Duodenal mucosa (tissue), 2 donors: ENCODE results near the gene RNF26.

ENCODE experiments used
- H3K27ac ChIP-seq: one replicate; pipeline ENCODE4 v1.7.0; 2013; ENCODE audit warnings: low read depth, low read length
- H3K27me3 ChIP-seq, 2 donors: one replicate each; pipeline ENCODE4 v1.7.0; 2013; ENCODE audit warnings: low read length in 2 of 2, control low read depth in 1 of 2; ENCODE audit not compliant: insufficient read depth in 2 of 2, control insufficient read depth in 1 of 2
- H3K36me3 ChIP-seq, 2 donors: one replicate each; pipeline ENCODE4 v1.7.0; 2013; ENCODE audit warnings: low read length in 2 of 2, control low read depth in 1 of 2; ENCODE audit not compliant: insufficient read depth in 2 of 2, control insufficient read depth in 1 of 2
- H3K4me1 ChIP-seq, 2 donors: one replicate each; pipeline ENCODE4 v1.7.0; 2013; ENCODE audit warnings: low read length in 2 of 2, control low read depth in 1 of 2; ENCODE audit not compliant: insufficient read depth in 2 of 2, control insufficient read depth in 1 of 2
- H3K4me3 ChIP-seq, 2 donors: one replicate each; pipeline ENCODE4 v1.7.0; 2013; ENCODE audit warnings: low read length in 2 of 2, low read depth in 1 of 2
- H3K9ac ChIP-seq, 2 donors: one replicate each; pipeline ENCODE4 v1.7.0; 2013; ENCODE audit warnings: low read length in 2 of 2, low read depth in 1 of 2
- H3K9me3 ChIP-seq, 2 donors: one replicate each; pipeline ENCODE4 v1.7.0; 2013; ENCODE audit warnings: low read length in 2 of 2, control low read depth in 1 of 2; ENCODE audit not compliant: control insufficient read depth in 1 of 2

Gene RNF26

GRCh38 chr11:119342023-119342300, 7.6 kb downstream of the RNF26 start:
- Histone ChIP-seq H3K9ac (no peak overlapping the region), H3K27ac (no peak overlapping the region), H3K4me1 (peaks cover 26 to 29% of the 10 kb centered on the region in 2 donors), H3K36me3 (no peaks in the 10 kb centered on the region), H3K27me3 (peaks cover 0 to 9% of the 10 kb centered on the region in 2 donors), H3K4me3 (no peak overlapping the region), H3K9me3 (no peaks in the 10 kb centered on the region)

- Histone ChIP-seq H3K9ac (no peak overlapping the region), H3K36me3 (no peaks in the 10 kb centered on the region), H3K9me3 (no peaks in the 10 kb centered on the region), H3K4me3 (no peak overlapping the region), H3K27ac (no peak overlapping the region), H3K4me1 (peaks cover 20 to 23% of the 10 kb centered on the region in 2 donors), H3K27me3 (peaks cover 0 to 9% of the 10 kb centered on the region in 2 donors)
These were observed 8.2 kb downstream of the RNF26 start for GRCh38 chr11:119342362-119343130.

- H3K4me3 ChIP-seq = no peak overlapping the region
- H3K9ac ChIP-seq = no peak overlapping the region
- no peaks in the 10 kb centered on the region for H3K9me3 ChIP-seq
- no peak overlapping the region for H3K27ac ChIP-seq
- peaks cover 14 to 17% of the 10 kb centered on the region in 2 donors for H3K4me1 ChIP-seq
- peaks cover 0 to 9% of the 10 kb centered on the region in 2 donors for H3K27me3 ChIP-seq
- H3K36me3 ChIP-seq = no peaks in the 10 kb centered on the region
These were observed 9.4 kb downstream of the RNF26 start for GRCh38 chr11:119343726-119344125.

- no peak overlapping the region for H3K27ac ChIP-seq
- no peak overlapping the region for H3K9ac ChIP-seq
- H3K4me3 ChIP-seq = no peak overlapping the region
- H3K9me3 ChIP-seq = no peaks in the 10 kb centered on the region
- H3K27me3 ChIP-seq = peaks cover 0 to 6% of the 10 kb centered on the region in 2 donors
- no peaks in the 10 kb centered on the region for H3K36me3 ChIP-seq
- peaks cover 6 to 10% of the 10 kb centered on the region in 2 donors for H3K4me1 ChIP-seq
These were observed 10.1 kb downstream of the RNF26 start for GRCh38 chr11:119344291-119345010.

- Histone ChIP-seq H3K9me3 (no peaks in the 10 kb centered on the region), H3K27ac (no peak overlapping the region), H3K9ac (no peak overlapping the region), H3K4me1 (peaks cover 5 to 9% of the 10 kb centered on the region in 2 donors), H3K4me3 (no peak overlapping the region), H3K36me3 (no peaks in the 10 kb centered on the region), H3K27me3 (peaks cover 0 to 6% of the 10 kb centered on the region in 2 donors)
These were observed 11.4 kb downstream of the RNF26 start for GRCh38 chr11:119345685-119346084.

- H3K4me3 ChIP-seq = no peak within 1 kb of the TSS
- no peaks in the 10 kb centered on the region for H3K9me3 ChIP-seq
- no peaks in the 10 kb centered on the region for H3K36me3 ChIP-seq
- no peak within 1 kb of the TSS for H3K27ac ChIP-seq
- no peak within 1 kb of the TSS for H3K9ac ChIP-seq
- H3K27me3 ChIP-seq = peaks cover 0 to 6% of the 10 kb centered on the region in 2 donors
- peaks cover 0 to under 1% of the 10 kb centered on the region in 2 donors for H3K4me1 ChIP-seq
These were observed 12.3 kb downstream of the RNF26 start, which contains the start of gene MFRP for GRCh38 chr11:119346605-119347004. Gene MFRP, minus strand, starts transcription at chr11:119346705. Its CDS starts 192 bp downstream, at chr11:119346513.

GRCh38 chr11:119347242-119347641, 12.9 kb downstream of the RNF26 start:
- Histone ChIP-seq H3K27ac (no peak overlapping the region), H3K27me3 (peaks cover 0 to 6% of the 10 kb centered on the region in 2 donors), H3K36me3 (no peaks in the 10 kb centered on the region), H3K4me3 (no peak overlapping the region), H3K9ac (no peak overlapping the region), H3K9me3 (no peaks in the 10 kb centered on the region), H3K4me1 (no peaks in the 10 kb centered on the region)

- Histone ChIP-seq H3K27me3 (peaks cover 0 to 6% of the 10 kb centered on the region in 2 donors), H3K4me1 (peaks cover 0 to 3% of the 10 kb centered on the region in 2 donors), H3K36me3 (no peaks in the 10 kb centered on the region), H3K9ac (no peak overlapping the region), H3K9me3 (no peaks in the 10 kb centered on the region), H3K27ac (no peak overlapping the region), H3K4me3 (no peak overlapping the region)
These were observed 13.7 kb downstream of the RNF26 start for GRCh38 chr11:119347940-119348605.

GRCh38 chr11:119350302-119350701, 16.0 kb downstream of the RNF26 start:
- no peak overlapping the region for H3K27ac ChIP-seq
- no peak overlapping the region for H3K4me3 ChIP-seq
- H3K4me1 ChIP-seq = peaks cover 0 to 11% of the 10 kb centered on the region in 2 donors
- no peak overlapping the region for H3K9ac ChIP-seq
- no peaks in the 10 kb centered on the region for H3K36me3 ChIP-seq
- no peaks in the 10 kb centered on the region for H3K9me3 ChIP-seq
- H3K27me3 ChIP-seq = peaks cover under 1 to 3% of the 10 kb centered on the region in 2 donors

GRCh38 chr11:119351232-119351631, 16.9 kb downstream of the RNF26 start:
- Histone ChIP-seq H3K4me3 (no peak overlapping the region), H3K9me3 (no peaks in the 10 kb centered on the region), H3K9ac (no peak overlapping the region), H3K27me3 (peaks cover 0 to 3% of the 10 kb centered on the region in 2 donors), H3K36me3 (no peaks in the 10 kb centered on the region), H3K4me1 (peaks cover 4 to 11% of the 10 kb centered on the region in 2 donors), H3K27ac (no peak overlapping the region)
